Stimulated activated CD4-positive, alpha-beta T cell treated with anti-CD3 and anti-CD28 coated beads, TNF-alpha, amount 100 ng/mL, for 1 hour (primary cell): ENCODE data around the gene NDUFB11.

Experiments
- DNase-seq, 3 donors: peaks; one replicate each; pipeline ENCODE4 v3.0.0-alpha.2; 2020; ENCODE audit warnings: low read depth in 3 of 3, low spot score in 1 of 3

Gene NDUFB11

GRCh38 chrX:47174846-47175587 is 30.5 kb upstream of the NDUFB11 start:
- no peak for DNase-seq

- DNase-seq = no peak
These were observed 29.9 kb upstream of the NDUFB11 start for GRCh38 chrX:47174376-47174775.

- no peak for DNase-seq
These were observed 28.7 kb upstream of the NDUFB11 start for GRCh38 chrX:47172971-47173792.

- DNase-seq = no peak
These were observed 28.0 kb upstream of the NDUFB11 start for GRCh38 chrX:47172549-47172948.

GRCh38 chrX:47171996-47172395 is 27.5 kb upstream of the NDUFB11 start:
- no peak for DNase-seq

GRCh38 chrX:47170861-47171692 is 26.6 kb upstream of the NDUFB11 start:
- DNase-seq = no peak

- DNase-seq = no peak
These were observed 25.4 kb upstream of the NDUFB11 start for GRCh38 chrX:47169726-47170515.

- no peak for DNase-seq
These were observed 24.8 kb upstream of the NDUFB11 start for GRCh38 chrX:47169273-47169672.

GRCh38 chrX:47168495-47169073 is 24.1 kb upstream of the NDUFB11 start:
- no peak for DNase-seq

GRCh38 chrX:47166126-47166525 is 21.6 kb upstream of the NDUFB11 start:
- no peak for DNase-seq

- no peak for DNase-seq
These were observed 19.9 kb upstream of the NDUFB11 start for GRCh38 chrX:47164420-47164819.

- DNase-seq = no peak
These were observed 18.6 kb upstream of the NDUFB11 start for GRCh38 chrX:47162927-47163583.

- no peak for DNase-seq
These were observed 16.3 kb upstream of the NDUFB11 start for GRCh38 chrX:47160781-47161180.

GRCh38 chrX:47158781-47159180 is 14.3 kb upstream of the NDUFB11 start:
- no peak for DNase-seq

- no peak for DNase-seq
These were observed 13.6 kb upstream of the NDUFB11 start for GRCh38 chrX:47158131-47158530.

- no peak for DNase-seq
These were observed 12.4 kb upstream of the NDUFB11 start for GRCh38 chrX:47156611-47157520.

GRCh38 chrX:47151435-47151834 is 6.9 kb upstream of the NDUFB11 start:
- no peak for DNase-seq

GRCh38 chrX:47148946-47149345 is 4.4 kb upstream of the NDUFB11 start:
- no peak for DNase-seq
